Keratinocyte (primary cell): ENCODE measurements around the gene MOV10L1.

Experiments used
- CTCF ChIP-seq, 3 experiments: IDR thresholded peaks in 1 of 3; conservative IDR thresholded peaks in 1 of 3; optimal IDR thresholded peaks in 1 of 3; 2 replicates in 2 of 3; 3 replicates in 1 of 3; pipeline versions ENCODE3 to v1.5.1; 2011; ENCODE audit warnings: low read length in 3 of 3, mild to moderate bottlenecking in 3 of 3, moderate library complexity in 2 of 3, control low read depth in 1 of 3, inconsistent platforms in 1 of 3; ENCODE audit not compliant: insufficient read depth in 2 of 3; ENCODE audit errors: extremely low read depth in 1 of 3
- EZH2 ChIP-seq: IDR thresholded peaks from one replicate; pipeline ENCODE4 v1.6.1; 2012; ENCODE audit warnings: inconsistent platforms, mild to moderate bottlenecking, low read length, moderate library complexity

DNA sequence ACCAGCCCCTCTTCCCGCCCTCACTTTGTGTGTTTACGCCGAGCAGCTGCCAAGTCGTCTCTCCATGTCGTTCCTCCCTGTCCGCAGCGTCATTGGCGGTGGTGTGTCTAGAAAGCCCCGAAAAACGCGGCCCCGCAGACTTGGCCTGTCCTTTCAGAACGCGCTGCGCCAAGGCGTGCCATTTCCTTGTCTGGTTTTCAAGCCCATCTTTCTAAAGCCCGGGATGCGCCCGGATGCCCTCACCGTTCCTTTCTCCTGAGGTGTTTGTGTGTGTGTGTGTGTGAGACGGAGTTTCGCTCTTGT is 557 bp downstream of the MOV10L1 start:
- TF ChIP-seq CTCF (optimal IDR thresholded peaks at IDR 0.05 in 1 of 3, IDR thresholded peaks at IDR 0.05 in 1 of 3, conservative IDR thresholded peaks at IDR 0.05 in 1 of 3; ENCODE audit: extremely low read depth in 1 of 3, insufficient read depth in 2 of 3, low read length in 3 of 3) (no peak), EZH2 (no peak)
